GM18907 (cell line): ENCODE results near the gene SMCO3.
"Not testable (repeated sequence)": the region's sequence is repeated elsewhere in the genome, so short reads cannot be mapped to it uniquely, and the experiment has no call there.

Source experiments
- ATAC-seq: cut with Tn5 transposase; IDR thresholded peaks from one replicate; pipeline ENCODE4 v1.9.1; 2021; ENCODE audit warnings: mild to moderate bottlenecking, moderate library complexity; ENCODE audit not compliant: unreplicated experiment

The SMCO3 gene

GRCh38 chr12:14776236-14776961, 37.6 kb downstream of the SMCO3 start:
- no peak for ATAC-seq

- ATAC-seq: no peak
Observed at GRCh38 chr12:14775636-14775980, 38.4 kb downstream of the SMCO3 start.

DNA sequence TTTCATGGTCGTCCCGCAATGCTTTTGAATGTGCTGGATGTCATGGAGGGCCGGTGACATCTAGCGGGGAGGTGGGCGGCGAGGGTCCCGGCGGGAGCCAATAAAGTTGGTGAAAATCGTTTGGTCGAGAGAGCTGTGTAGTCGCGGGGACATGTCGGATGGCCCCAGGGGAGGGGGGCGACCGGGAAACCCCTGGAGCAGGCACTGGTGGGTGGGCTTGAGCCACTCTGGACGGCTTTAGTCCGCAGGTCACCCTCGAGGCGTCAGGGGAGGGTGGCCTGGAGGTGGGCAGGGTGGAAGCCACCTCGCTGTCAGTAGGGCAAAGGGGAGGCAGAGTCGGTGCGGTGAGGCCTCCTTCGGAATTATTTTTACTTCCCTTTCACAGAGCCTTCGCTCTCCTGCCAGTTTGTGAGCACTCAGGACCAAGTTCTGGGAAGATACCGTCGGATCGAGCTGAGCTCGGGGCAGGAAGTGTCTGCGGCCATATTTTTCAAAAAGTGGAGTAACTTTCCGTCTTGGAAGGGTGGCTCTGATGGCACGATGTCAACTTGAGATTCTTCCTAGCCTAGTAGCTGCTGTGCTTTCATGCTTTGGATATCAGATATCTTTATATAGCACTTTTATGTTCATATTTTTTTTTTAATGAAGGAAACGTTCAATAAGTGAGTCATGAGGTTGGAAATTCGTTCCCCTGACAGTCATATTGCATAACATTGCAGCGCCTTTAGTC, 38.9 kb downstream of the SMCO3 start:
- ATAC-seq: no peak

GRCh38 chr12:14774074-14774905, 39.7 kb downstream of the SMCO3 start:
- ATAC-seq: peak; percentile 64

GRCh38 chr12:14773685-14774073, 40.3 kb downstream of the SMCO3 start:
- ATAC-seq: peak; percentile 24

- ATAC-seq: no peak
Observed at GRCh38 chr12:14772946-14773345, 41.0 kb downstream of the SMCO3 start.

GRCh38 chr12:14771651-14772137, 42.3 kb downstream of the SMCO3 start:
- no peak for ATAC-seq

DNA sequence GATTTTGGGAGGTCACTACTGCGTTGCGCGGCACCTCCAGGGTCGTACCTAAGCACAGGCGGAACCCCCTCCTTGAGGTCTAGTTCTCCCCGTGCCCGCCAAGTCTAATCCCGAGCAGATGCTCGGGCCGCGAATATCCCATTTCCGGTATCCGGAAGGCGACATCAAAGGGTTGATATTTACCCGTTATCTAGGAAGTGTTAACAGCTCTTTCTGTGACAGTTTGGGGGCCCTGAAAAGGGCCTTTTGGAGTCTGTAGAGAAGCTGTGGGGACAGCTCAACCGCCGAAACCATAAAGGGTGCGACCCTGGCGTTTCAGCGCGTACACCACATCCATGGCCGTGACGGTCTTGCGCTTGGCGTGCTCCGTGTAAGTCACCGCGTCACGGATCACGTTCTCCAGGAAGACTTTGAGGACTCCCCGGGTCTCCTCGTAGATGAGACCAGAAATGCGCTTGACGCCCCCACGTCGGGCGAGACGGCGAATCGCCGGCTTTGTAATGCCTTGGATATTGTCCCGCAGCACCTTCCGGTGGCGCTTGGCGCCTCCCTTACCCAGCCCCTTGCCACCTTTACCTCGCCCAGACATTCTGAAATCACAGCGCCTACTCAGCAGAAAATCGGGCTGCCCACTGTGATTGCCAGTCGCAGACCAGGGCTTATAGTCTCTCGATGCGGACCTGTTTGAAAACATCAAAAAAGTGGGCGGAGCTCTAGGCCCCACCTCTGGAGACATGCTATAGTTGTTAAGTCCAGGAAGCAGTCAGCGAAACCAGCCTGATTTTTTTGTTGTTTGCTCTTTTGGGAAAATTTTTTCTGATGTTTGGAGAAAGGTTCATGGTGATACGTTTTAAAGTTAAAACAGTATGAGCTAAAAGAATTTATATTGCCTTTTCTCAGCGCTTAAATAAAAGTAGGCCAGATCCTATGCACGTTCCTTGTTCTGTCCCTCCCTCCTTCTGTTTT, 43.2 kb downstream of the SMCO3 start:
- ATAC-seq: peak; percentile 30

DNA sequence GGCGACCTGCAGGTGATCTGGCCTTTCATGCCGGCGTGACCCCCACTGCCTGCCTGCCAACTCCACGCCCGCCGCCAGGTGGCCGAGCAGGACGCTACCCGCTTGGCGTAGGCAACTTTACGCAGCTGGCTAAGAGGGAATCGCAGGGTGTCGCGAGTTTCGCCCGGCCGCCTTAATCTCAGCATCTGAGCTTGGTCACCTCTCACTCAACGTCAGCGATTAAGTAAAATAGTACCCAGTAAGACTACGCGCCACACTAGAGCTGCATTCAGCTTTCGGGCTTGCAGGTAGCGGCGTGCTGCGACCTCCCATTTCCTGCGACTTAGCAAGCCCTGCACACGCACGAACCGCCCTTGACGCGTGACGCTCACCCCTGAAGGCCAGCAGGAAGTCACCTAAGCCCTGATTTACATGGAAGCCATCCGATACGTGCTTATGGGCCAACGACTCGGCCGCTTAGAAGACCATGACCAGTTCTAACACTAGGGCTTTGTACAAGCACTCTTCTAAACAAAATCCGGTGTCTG, 44.0 kb downstream of the SMCO3 start:
- ATAC-seq: peak; percentile 50

GRCh38 chr12:14769466-14769968, 44.5 kb downstream of the SMCO3 start:
- peak; percentile 3 for ATAC-seq

GRCh38 chr12:14768823-14769405, 45.1 kb downstream of the SMCO3 start:
- ATAC-seq: no peak

GRCh38 chr12:14767617-14768016, 46.4 kb downstream of the SMCO3 start:
- ATAC-seq: no peak

DNA sequence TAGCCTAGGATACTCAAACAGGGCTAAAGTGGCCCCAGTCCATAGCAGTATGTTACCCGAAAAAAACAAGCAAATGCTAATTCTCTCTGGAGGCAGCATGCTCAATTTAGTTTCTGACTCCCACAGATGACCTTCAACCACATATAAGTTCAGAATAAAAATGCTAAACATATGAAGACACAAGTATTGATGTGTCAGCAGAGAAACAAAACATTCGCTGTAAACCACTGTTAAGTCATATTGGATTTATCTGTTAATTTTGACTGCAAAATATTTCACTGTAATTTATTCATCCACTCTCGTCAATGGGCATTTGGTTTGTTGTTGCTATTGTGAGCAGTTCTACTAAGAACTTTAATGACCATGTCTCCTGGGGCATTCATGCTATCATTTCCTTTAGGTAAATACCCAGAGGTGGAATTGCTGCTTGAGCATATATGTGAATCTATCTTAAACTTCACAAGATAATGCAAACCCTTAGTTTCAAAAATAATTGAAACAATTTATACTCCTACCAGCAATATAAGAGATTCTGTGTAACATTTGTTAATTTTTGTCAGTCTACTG, 47.2 kb downstream of the SMCO3 start:
- ATAC-seq: no peak

DNA sequence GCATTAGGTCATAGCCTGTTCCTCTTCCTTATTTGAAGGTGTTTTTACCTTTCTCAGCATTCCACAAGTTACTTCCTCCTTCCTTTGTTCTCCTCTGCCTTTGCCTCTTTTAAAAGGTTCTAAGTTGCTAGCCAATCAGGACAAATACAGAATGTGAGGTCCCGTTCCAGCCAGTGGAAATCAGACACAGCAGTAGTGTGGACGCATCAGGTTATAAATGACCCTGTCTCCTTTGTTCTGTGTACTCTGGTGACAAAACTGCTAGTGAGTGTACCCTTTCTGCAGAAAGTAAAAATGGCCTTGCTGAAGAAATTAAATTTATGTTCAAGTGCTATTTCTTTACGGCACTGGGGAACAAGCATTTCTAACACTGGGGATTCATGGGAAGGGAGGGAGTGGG, 48.0 kb downstream of the SMCO3 start:
- not testable (repeated sequence) for ATAC-seq

DNA sequence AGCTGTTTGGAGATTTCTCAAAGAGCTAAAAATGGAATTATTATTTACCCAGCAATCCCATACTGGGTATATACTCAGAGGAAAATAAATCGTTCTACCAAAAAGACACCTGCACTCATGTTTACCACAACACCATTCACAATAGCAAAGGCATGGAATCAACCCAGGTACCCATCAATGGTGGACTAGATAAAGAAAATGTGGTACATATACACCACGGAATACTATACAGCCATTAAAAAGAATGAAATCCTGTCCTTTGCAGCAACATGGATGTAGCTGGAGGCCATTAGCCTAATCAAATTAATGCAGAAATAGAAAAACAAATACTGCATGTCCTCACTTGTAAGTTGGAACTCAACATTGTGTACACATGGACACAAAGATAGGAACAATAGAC, 48.6 kb downstream of the SMCO3 start:
- no peak for ATAC-seq

DNA sequence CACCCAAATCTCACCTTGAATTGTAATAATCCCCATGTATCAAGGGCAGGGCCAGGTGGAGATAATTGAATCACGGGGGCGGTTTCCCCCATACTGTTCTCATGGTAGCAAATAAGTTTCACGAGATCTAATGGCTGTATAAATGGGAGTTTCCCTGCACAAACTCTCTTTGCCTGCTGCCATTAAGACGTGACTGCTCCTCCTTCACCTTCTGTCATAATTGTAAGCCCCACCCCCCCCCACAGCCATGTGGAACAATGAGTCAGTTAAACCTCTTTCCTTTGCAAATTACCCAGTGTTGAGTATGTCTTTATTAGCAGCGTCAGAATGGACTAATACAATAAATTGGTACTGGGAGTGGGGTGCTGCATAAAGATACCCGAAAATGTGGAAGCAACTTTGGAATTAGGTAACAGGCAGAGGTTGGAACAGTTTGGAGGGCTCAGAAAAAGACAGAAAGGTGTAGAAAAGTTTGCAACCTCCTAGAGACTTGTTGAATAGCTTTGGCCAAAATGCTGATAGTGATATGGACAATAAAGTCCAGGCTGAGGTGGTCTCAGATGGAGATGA, 54.2 kb downstream of the SMCO3 start:
- not testable (repeated sequence) for ATAC-seq

- no peak for ATAC-seq
Observed at GRCh38 chr12:14756334-14757143, 57.4 kb downstream of the SMCO3 start.
